ENCODE results near the gene VWA5B2.
A peak's percentile ranks its signal among the peaks of the same experiment; 100 is the strongest.

The VWA5B2 gene

GRCh38 chr3:184229394-184230080, at the start of gene VWA5B2:
Gene VWA5B2, plus strand, starts transcription at chr3:184229585. Its CDS starts 944 bp downstream, at chr3:184230529.
- Histone ChIP-seq H2AFZ (ENCODE audit: low read depth, low read length) (peak within 1 kb of the TSS; percentile 74), H4K20me1 (ENCODE audit: insufficient read depth, low read length) (peaks cover 8% of the 10 kb centered on the region; the same call in 1 of the 2 replicates)

GRCh38 chr3:184180165-184180564, 49.2 kb upstream of the VWA5B2 start:
- Histone ChIP-seq H4K20me1 (ENCODE audit: insufficient read depth, low read length) (peaks cover 7% of the 10 kb centered on the region), H3K79me2 (ENCODE audit: insufficient read depth, low read length) (peaks cover 40% of the 10 kb centered on the region), H3K27me3 (ENCODE audit: insufficient read depth, low read length, poor library complexity) (no peaks in the 10 kb centered on the region), H3K36me3 (ENCODE audit: insufficient read depth, low read length) (peaks cover 82% of the 10 kb centered on the region), H3K4me1 (ENCODE audit: insufficient read depth, low read length) (peaks cover 32% of the 10 kb centered on the region), H3K27ac (ENCODE audit: low read length) (no peak overlapping the region), H2AFZ (ENCODE audit: low read depth, low read length) (no peak overlapping the region), H3K9me3 (ENCODE audit: insufficient read depth, low read length, severe bottlenecking) (no peaks in the 10 kb centered on the region), H3K9ac (ENCODE audit: low read depth, low read length) (no peak overlapping the region), H3K4me3 (ENCODE audit: low read depth in 1 of 2, low read length in 2 of 2) (no peak overlapping the region), H3K4me2 (ENCODE audit: insufficient read depth, low read length) (no peak overlapping the region)
- TF ChIP-seq CTCF (IDR thresholded peaks at IDR 0.05; ENCODE audit: borderline replicate concordance, extremely low read depth, low read length, poor library complexity, severe bottlenecking) = no peak
- no peak for TF ChIP-seq EZH2 (IDR thresholded peaks at IDR 0.05; ENCODE audit: borderline replicate concordance, low read depth, low read length, severe bottlenecking)
- ATAC-seq (ENCODE audit: insufficient read depth, low read depth) (no peak), DNase-seq (no peak)

More at GRCh38 chr3:184229394-184230080, at the start of gene VWA5B2:
- Histone ChIP-seq H3K9me3 (ENCODE audit: insufficient read depth, low read length, severe bottlenecking) (no peaks in the 10 kb centered on the region), H3K4me2 (ENCODE audit: insufficient read depth, low read length) (peak within 1 kb of the TSS; percentile 84), H3K79me2 (ENCODE audit: insufficient read depth, low read length) (no peaks in the 10 kb centered on the region), H3K9ac (ENCODE audit: low read depth, low read length) (peak within 1 kb of the TSS; percentile 41; the same call in 1 of the 2 replicates), H3K27ac (ENCODE audit: low read length) (no peak within 1 kb of the TSS), H3K36me3 (ENCODE audit: insufficient read depth, low read length) (no peaks in the 10 kb centered on the region), H3K27me3 (ENCODE audit: insufficient read depth, low read length, poor library complexity) (peaks cover 45% of the 10 kb centered on the region), H3K4me1 (ENCODE audit: insufficient read depth, low read length) (peaks cover 18% of the 10 kb centered on the region), H3K4me3 (ENCODE audit: low read depth in 1 of 2, low read length in 2 of 2) (peak within 1 kb of the TSS in 1 of 2 experiments; percentile 57; a peak in 3 of 4 replicates)
- TF ChIP-seq CTCF (IDR thresholded peaks at IDR 0.05; ENCODE audit: borderline replicate concordance, extremely low read depth, low read length, poor library complexity, severe bottlenecking) = peak; percentile 37
- peak; percentile 72 for TF ChIP-seq EZH2 (IDR thresholded peaks at IDR 0.05; ENCODE audit: borderline replicate concordance, low read depth, low read length, severe bottlenecking)
- DNase-seq (peak; percentile 79), ATAC-seq (ENCODE audit: insufficient read depth, low read depth) (peak; percentile 97)

- Histone ChIP-seq H3K4me1 (ENCODE audit: insufficient read depth, low read length) (peaks cover 26% of the 10 kb centered on the region), H2AFZ (ENCODE audit: low read depth, low read length) (no peak overlapping the region), H3K27ac (ENCODE audit: low read length) (no peak overlapping the region), H3K27me3 (ENCODE audit: insufficient read depth, low read length, poor library complexity) (no peaks in the 10 kb centered on the region), H3K79me2 (ENCODE audit: insufficient read depth, low read length) (peaks cover 32% of the 10 kb centered on the region), H3K4me3 (ENCODE audit: low read depth in 1 of 2, low read length in 2 of 2) (no peak overlapping the region), H4K20me1 (ENCODE audit: insufficient read depth, low read length) (peaks cover 12% of the 10 kb centered on the region), H3K9ac (ENCODE audit: low read depth, low read length) (no peak overlapping the region), H3K4me2 (ENCODE audit: insufficient read depth, low read length) (no peak overlapping the region), H3K36me3 (ENCODE audit: insufficient read depth, low read length) (peaks cover 79% of the 10 kb centered on the region), H3K9me3 (ENCODE audit: insufficient read depth, low read length, severe bottlenecking) (no peaks in the 10 kb centered on the region)
- DNase-seq (no peak), ATAC-seq (ENCODE audit: insufficient read depth, low read depth) (no peak)
- TF ChIP-seq EZH2 (IDR thresholded peaks at IDR 0.05; ENCODE audit: borderline replicate concordance, low read depth, low read length, severe bottlenecking) (no peak), CTCF (IDR thresholded peaks at IDR 0.05; ENCODE audit: borderline replicate concordance, extremely low read depth, low read length, poor library complexity, severe bottlenecking) (no peak)
Observed at GRCh38 chr3:184181596-184181995, 47.8 kb upstream of the VWA5B2 start.
